A549 (cell line): ENCODE measurements around the gene ACO2. TPM values are rescaled to one million over a fixed set of nuclear protein-coding genes. Genes with fewer than 3 reads are reported as not detected.

Source experiments
- ATAC-seq, 2 experiments: fragments of 200-7000 bp in 1 of 2; fragments of >200 bp in 1 of 2; cut with Nextera tagmentation in 1 of 2; cut with Tn5 transposase in 1 of 2; 3 replicates each; pipeline versions ENCODE4 v1.8.0 to v1.9.1; 2018 to 2020; ENCODE audit warnings: mild to moderate bottlenecking in 1 of 2, moderate library complexity in 1 of 2
- CTCF ChIA-PET: fragments of 300-600 bp; sonication (Branson Sonifier 250); formaldehyde crosslinking; extraction: SDS; loops from one replicate; lab custom pipeline; 2021; ENCODE audit warnings: antibody characterized with exemption, inconsistent platforms; lab: Yijun Ruan, JAX
- POLR2A ChIA-PET: fragments of 350-600 bp; formaldehyde crosslinking; extraction: SDS; loops from one replicate; lab custom pipeline; 2021; ENCODE audit warnings: antibody characterized with exemption, inconsistent platforms; lab: Yijun Ruan, JAX
- DNase-seq, 2 experiments: peaks; one replicate each; pipeline versions ENCODE4 v3.0.0 to v3.0.0-alpha.2; 2011 to 2016; ENCODE audit warnings: low read depth in 1 of 2, low spot score in 1 of 2
- FAIRE-seq: peaks from 2 replicates; lab custom pipeline; 2011; peaks lifted over from hg19 to GRCh38; lab: Jason Lieb, UNC
- H3K27ac ChIP-seq, 2 experiments: fragments of >200 bp; sonication (Bioruptor Twin); formaldehyde crosslinking; 3 replicates each; pipeline ENCODE4 v1.5.1; 2016 to 2017
- H3K4me1 ChIP-seq: fragments of >200 bp; sonication (Bioruptor Twin); formaldehyde crosslinking; 3 replicates; pipeline ENCODE4 v1.6.1; 2016
- H3K4me2 ChIP-seq: fragments of >200 bp; sonication (Bioruptor Twin); formaldehyde crosslinking; 3 replicates; pipeline ENCODE4 v1.6.1; 2016
- H3K4me3 ChIP-seq: fragments of >200 bp; sonication (Bioruptor Twin); formaldehyde crosslinking; 3 replicates; pipeline ENCODE4 v1.5.1; 2016
- H3K9me3 ChIP-seq: fragments of >200 bp; sonication (Bioruptor Twin); formaldehyde crosslinking; 3 replicates; pipeline ENCODE4 v1.6.1; 2016
- BHLHE40 ChIP-seq: IDR thresholded peaks from 2 replicates; pipeline ENCODE4 v1.6.1; 2012; ENCODE audit warnings: low read depth, low read length, inconsistent platforms
- EHMT2 ChIP-seq: fragments of 200-600 bp; sonication (generic); IDR thresholded peaks from 2 replicates; pipeline ENCODE4 v1.6.1; 2016; ENCODE audit warnings: antibody characterized with exemption, low read depth, mild to moderate bottlenecking, moderate library complexity
- ESRRA ChIP-seq: fragments of 150-350 bp; IDR thresholded peaks from 2 replicates; pipeline ENCODE4 v1.6.1; 2014; ENCODE audit warnings: mild to moderate bottlenecking, low read length, borderline replicate concordance
- FOXS1 ChIP-seq: fragments of 250-450 bp; sonication (Bioruptor Pico); IDR thresholded peaks from 2 replicates; pipeline ENCODE4 v1.5.0; 2020; ENCODE audit warnings: mild to moderate bottlenecking, moderate library complexity
- HDAC2 ChIP-seq: fragments of 200-600 bp; sonication (generic); IDR thresholded peaks from 2 replicates; pipeline ENCODE4 v1.6.1; 2016
- HOXA7 ChIP-seq: fragments of 250-450 bp; sonication (Bioruptor Pico); IDR thresholded peaks from 2 replicates; pipeline ENCODE4 v1.5.0; 2020; ENCODE audit warnings: mild to moderate bottlenecking, moderate library complexity
- KDM1A ChIP-seq: fragments of 200-600 bp; sonication (generic); IDR thresholded peaks from 2 replicates; pipeline ENCODE4 v1.6.1; 2016; ENCODE audit warnings: low read depth, mild to moderate bottlenecking
- KDM5A ChIP-seq: fragments of 200-600 bp; sonication (generic); IDR thresholded peaks from 2 replicates; pipeline ENCODE4 v1.6.1; 2016; ENCODE audit warnings: antibody characterized with exemption, mild to moderate bottlenecking
- MAFK ChIP-seq: fragments of 450-650 bp; IDR thresholded peaks from 2 replicates; pipeline ENCODE4 v1.6.1; 2014; ENCODE audit not compliant: partially characterized antibody
- MAZ ChIP-seq: fragments of 150-350 bp; IDR thresholded peaks from 2 replicates; pipeline ENCODE4 v1.6.1; 2014; ENCODE audit warnings: antibody characterized with exemption, low read depth, low read length, borderline replicate concordance
- MYC ChIP-seq: IDR thresholded peaks from 2 replicates; pipeline ENCODE4 v1.6.1; 2012; ENCODE audit warnings: mild to moderate bottlenecking, inconsistent platforms, low read length, improper control_type of control experiment, borderline replicate concordance
- NFE2L2 ChIP-seq: fragments of 150-350 bp; conservative IDR thresholded peaks from 2 replicates; pipeline ENCODE4 v1.6.1; 2014; ENCODE audit warnings: low read length
- PHF8 ChIP-seq: fragments of 200-600 bp; sonication (generic); IDR thresholded peaks from 2 replicates; pipeline ENCODE4 v1.6.1; 2016; ENCODE audit warnings: low read depth, mild to moderate bottlenecking, antibody characterized with exemption, moderate library complexity, borderline replicate concordance
- SMC3 ChIP-seq: fragments of >200 bp; sonication (Bioruptor Twin); formaldehyde crosslinking; IDR thresholded peaks from 3 replicates; pipeline ENCODE4 v1.6.1; 2018; ENCODE audit warnings: inconsistent platforms
- TP53 ChIP-seq: fragments of 250-450 bp; sonication (Bioruptor Pico); IDR thresholded peaks from 2 replicates; pipeline ENCODE4 v1.5.0; 2021; ENCODE audit warnings: mild to moderate bottlenecking, moderate library complexity
- ZC3H11A ChIP-seq: fragments of 450-650 bp; IDR thresholded peaks from 2 replicates; pipeline ENCODE4 v1.6.1; 2014; ENCODE audit warnings: antibody characterized with exemption, mild to moderate bottlenecking
- ZNF302 ChIP-seq: fragments of 250-450 bp; sonication (Bioruptor Pico); IDR thresholded peaks from 2 replicates; pipeline ENCODE4 v1.9.0; 2021; ENCODE audit warnings: inconsistent platforms, mild to moderate bottlenecking, moderate library complexity
- ZSCAN20 ChIP-seq: fragments of 250-450 bp; sonication (Bioruptor Pico); IDR thresholded peaks from 2 replicates; pipeline ENCODE4 v1.8.0; 2022; ENCODE audit warnings: mild to moderate bottlenecking, moderate library complexity
- WGBS: methylation state at CpG from one replicate; pipeline ENCODE4 v1.1.6; 2017; ENCODE audit errors: missing lambda C conversion rate; 5-methylcytosine and 5-hydroxymethylcytosine counted together
- polyA plus RNA-seq, 4 experiments: library from polyadenylated mRNA; depleted of rRNA in 3 of 4; stranded (reverse); fragments of >200 nt; fragmentation: RNase III in 1 of 4; extraction: RNeasy Plus Mini Kit Qiagen cat#74134 plus additional on column Dnase treatment in 1 of 4; gene quantifications; 2 replicates in 3 of 4; 3 replicates in 1 of 4; pipeline ENCODE4 v1.2.3, GENCODE V29; 2011 to 2017
- TF ChIP-seq, protein P1 (sequence below): IDR thresholded peaks from 2 replicates; pipeline ENCODE4 v1.6.1; 2012
- TF ChIP-seq, protein P2 (sequence below): fragments of >200 bp; sonication (Bioruptor Twin); formaldehyde crosslinking; IDR thresholded peaks from 3 replicates; pipeline ENCODE4 v1.6.1; 2016
- TF ChIP-seq, protein P3 (sequence below): fragments of >200 bp; sonication (Bioruptor Twin); formaldehyde crosslinking; IDR thresholded peaks from 3 replicates; pipeline ENCODE4 v1.5.1; 2016
- TF ChIP-seq, protein P4 (sequence below): fragments of 250-450 bp; sonication (Bioruptor Pico); IDR thresholded peaks from 2 replicates; pipeline ENCODE4 v1.5.0; 2021; ENCODE audit warnings: mild to moderate bottlenecking, moderate library complexity, borderline replicate concordance
- TF ChIP-seq, protein P5 (sequence below): fragments of 150-350 bp; IDR thresholded peaks from 2 replicates; pipeline ENCODE4 v1.6.1; 2014; ENCODE audit warnings: low read depth, mild to moderate bottlenecking, low read length

The ACO2 gene
- polyA plus RNA-seq, 2 of the 4 experiments (the other 2 are of a cell fraction): 30.7 to 43.7 TPM

DNA sequence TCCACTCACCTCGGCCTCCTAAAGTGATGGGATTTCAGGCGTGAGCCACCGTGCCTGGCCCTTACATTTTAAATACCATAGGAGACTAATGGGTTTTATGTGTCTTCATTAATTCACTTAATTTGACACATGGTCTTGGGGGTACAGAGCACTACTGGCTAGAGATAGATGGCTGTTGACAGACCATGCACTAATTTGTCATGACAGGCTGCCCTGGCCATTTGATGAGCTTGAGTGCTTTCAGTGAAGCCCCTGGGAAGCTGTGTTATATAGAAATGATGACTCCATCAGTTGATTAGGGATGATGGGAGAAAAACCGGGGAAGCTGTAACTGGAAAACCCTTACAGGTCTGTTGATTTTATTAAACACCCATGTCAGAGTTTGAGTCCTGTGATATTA is 7.0 kb upstream of the ACO2 start:
- no peak for ATAC-seq
- peaks cover under 1% of the 10 kb centered on the region; the same call in 1 of the 3 replicates for H3K4me1 ChIP-seq
- CTCF ChIA-PET: interaction anchor here (0.9 to 2.9 kb wide), 6 partner anchors 13 to 58 kb away, joined by 3 to 12 read pairs (median 4); no protein-coding TSS in a partner anchor
- POLR2A ChIA-PET: interaction anchor here (1.0 to 1.1 kb wide), 2 partner anchors 14 to 15 kb away, joined by 3 to 4 read pairs; partner anchors contain the start of gene TOB2
- WGBS: 89% methylated on average over 4 of the region's 4 CpGs
- H3K9me3 ChIP-seq: no peaks in the 10 kb centered on the region
- no peak for FAIRE-seq
- no peak for DNase-seq
- H3K4me3 ChIP-seq: no peak overlapping the region
- H3K27ac ChIP-seq: no peak overlapping the region
- H3K4me2 ChIP-seq: no peak overlapping the region
- TF ChIP-seq MYC (no peak), MAZ (no peak), ZSCAN20 (CRISPR knock-in tag) (no peak), NFE2L2 (no peak), ZNF302 (no peak), FOXS1 (no peak), HOXA7 (CRISPR knock-in tag) (no peak), EHMT2 (no peak), KDM1A (no peak), HDAC2 (no peak), TP53 (no peak), BHLHE40 (no peak), SMC3 (no peak), ZC3H11A (no peak), MAFK (no peak)
- TF ChIP-seq, protein P1, sequence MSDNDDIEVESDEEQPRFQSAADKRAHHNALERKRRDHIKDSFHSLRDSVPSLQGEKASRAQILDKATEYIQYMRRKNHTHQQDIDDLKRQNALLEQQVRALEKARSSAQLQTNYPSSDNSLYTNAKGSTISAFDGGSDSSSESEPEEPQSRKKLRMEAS: no peak
- TF ChIP-seq, protein P2, sequence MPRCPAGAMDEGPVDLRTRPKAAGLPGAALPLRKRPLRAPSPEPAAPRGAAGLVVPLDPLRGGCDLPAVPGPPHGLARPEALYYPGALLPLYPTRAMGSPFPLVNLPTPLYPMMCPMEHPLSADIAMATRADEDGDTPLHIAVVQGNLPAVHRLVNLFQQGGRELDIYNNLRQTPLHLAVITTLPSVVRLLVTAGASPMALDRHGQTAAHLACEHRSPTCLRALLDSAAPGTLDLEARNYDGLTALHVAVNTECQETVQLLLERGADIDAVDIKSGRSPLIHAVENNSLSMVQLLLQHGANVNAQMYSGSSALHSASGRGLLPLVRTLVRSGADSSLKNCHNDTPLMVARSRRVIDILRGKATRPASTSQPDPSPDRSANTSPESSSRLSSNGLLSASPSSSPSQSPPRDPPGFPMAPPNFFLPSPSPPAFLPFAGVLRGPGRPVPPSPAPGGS: no peak
- TF ChIP-seq, protein P3, sequence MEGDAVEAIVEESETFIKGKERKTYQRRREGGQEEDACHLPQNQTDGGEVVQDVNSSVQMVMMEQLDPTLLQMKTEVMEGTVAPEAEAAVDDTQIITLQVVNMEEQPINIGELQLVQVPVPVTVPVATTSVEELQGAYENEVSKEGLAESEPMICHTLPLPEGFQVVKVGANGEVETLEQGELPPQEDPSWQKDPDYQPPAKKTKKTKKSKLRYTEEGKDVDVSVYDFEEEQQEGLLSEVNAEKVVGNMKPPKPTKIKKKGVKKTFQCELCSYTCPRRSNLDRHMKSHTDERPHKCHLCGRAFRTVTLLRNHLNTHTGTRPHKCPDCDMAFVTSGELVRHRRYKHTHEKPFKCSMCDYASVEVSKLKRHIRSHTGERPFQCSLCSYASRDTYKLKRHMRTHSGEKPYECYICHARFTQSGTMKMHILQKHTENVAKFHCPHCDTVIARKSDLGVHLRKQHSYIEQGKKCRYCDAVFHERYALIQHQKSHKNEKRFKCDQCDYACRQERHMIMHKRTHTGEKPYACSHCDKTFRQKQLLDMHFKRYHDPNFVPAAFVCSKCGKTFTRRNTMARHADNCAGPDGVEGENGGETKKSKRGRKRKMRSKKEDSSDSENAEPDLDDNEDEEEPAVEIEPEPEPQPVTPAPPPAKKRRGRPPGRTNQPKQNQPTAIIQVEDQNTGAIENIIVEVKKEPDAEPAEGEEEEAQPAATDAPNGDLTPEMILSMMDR: no peak
- TF ChIP-seq, protein P4, sequence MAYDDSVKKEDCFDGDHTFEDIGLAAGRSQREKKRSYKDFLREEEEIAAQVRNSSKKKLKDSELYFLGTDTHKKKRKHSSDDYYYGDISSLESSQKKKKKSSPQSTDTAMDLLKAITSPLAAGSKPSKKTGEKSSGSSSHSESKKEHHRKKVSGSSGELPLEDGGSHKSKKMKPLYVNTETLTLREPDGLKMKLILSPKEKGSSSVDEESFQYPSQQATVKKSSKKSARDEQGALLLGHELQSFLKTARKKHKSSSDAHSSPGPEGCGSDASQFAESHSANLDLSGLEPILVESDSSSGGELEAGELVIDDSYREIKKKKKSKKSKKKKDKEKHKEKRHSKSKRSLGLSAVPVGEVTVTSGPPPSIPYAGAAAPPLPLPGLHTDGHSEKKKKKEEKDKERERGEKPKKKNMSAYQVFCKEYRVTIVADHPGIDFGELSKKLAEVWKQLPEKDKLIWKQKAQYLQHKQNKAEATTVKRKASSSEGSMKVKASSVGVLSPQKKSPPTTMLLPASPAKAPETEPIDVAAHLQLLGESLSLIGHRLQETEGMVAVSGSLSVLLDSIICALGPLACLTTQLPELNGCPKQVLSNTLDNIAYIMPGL (CRISPR knock-in tag): no peak
- TF ChIP-seq, protein P5, sequence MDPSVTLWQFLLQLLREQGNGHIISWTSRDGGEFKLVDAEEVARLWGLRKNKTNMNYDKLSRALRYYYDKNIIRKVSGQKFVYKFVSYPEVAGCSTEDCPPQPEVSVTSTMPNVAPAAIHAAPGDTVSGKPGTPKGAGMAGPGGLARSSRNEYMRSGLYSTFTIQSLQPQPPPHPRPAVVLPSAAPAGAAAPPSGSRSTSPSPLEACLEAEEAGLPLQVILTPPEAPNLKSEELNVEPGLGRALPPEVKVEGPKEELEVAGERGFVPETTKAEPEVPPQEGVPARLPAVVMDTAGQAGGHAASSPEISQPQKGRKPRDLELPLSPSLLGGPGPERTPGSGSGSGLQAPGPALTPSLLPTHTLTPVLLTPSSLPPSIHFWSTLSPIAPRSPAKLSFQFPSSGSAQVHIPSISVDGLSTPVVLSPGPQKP: no peak

DNA sequence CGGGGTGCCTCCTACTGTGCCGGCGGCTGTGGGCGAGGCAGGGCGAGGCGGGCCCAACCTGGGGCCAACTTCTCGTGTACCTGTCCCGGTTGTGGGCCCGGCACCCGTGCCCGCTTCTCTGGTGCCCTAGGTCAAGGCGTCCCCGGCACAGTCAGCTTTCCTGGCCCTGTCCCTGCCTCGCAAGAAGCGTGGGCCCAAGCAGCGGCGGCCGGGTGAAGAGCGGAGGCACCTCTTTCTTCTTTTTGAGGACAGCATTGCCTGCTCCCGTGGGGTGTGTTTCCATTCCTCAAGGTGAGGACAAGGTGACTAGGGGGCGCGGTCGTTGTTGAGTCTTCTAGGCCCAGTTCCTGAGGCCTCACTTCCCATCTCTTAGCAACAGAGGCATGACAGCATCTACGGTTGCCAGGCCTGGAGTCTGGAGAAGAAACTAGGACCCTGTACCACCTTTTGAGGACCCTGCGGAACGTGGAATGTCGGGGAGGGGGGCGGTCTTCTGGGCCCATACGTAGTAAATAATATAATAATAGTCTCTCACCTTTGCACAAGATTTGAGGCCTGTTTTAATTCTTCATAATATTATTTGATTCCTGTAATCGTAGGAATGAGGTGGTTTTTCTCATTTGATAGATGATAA is 418 bp downstream of the ACO2 start:
- CTCF ChIA-PET: interaction anchor here (0.8 to 2.6 kb wide), 5 partner anchors 8 to 66 kb away, joined by 3 to 23 read pairs (median 3); no protein-coding TSS in a partner anchor
- FAIRE-seq (no peak), ATAC-seq (peak; percentile 44 to 68; a peak in 4 of 6 replicates), DNase-seq (no peak)
- H3K27ac ChIP-seq: peak overlapping the region; percentile 93 to 95
- POLR2A ChIA-PET: interaction anchor here (1.0 to 1.8 kb wide), 7 partner anchors 20 to 66 kb away, joined by 3 to 41 read pairs (median 4); partner anchors contain the start of gene TOB2
- H3K4me3 ChIP-seq: peak overlapping the region; percentile 74
- no peaks in the 10 kb centered on the region for H3K9me3 ChIP-seq
- TF ChIP-seq KDM5A: peak; percentile 99
- TF ChIP-seq NFE2L2: no peak
- TF ChIP-seq HDAC2: 0 out of 2 replicates have a peak, but pooled peaks have one; percentile 78
- TF ChIP-seq PHF8: peak; percentile 33; the same call in 1 of the 2 replicates
- peak; percentile 58; the same call in 1 of the 2 replicates for TF ChIP-seq ESRRA
- WGBS: 0% methylated on average over 11 of the region's 30 CpGs
- peak overlapping the region; percentile 86 for H3K4me2 ChIP-seq
- H3K4me1 ChIP-seq: peaks cover 15% of the 10 kb centered on the region
